ENCODE results near the gene RAB40C. TPM values are rescaled to one million over a fixed set of nuclear protein-coding genes. Genes with fewer than 3 reads are reported as not detected.
A peak's percentile ranks its signal among the peaks of the same experiment; 100 is the strongest.

Gene RAB40C
- total RNA-seq, 1 experiment from 2014 or later = 30.7 TPM

DNA sequence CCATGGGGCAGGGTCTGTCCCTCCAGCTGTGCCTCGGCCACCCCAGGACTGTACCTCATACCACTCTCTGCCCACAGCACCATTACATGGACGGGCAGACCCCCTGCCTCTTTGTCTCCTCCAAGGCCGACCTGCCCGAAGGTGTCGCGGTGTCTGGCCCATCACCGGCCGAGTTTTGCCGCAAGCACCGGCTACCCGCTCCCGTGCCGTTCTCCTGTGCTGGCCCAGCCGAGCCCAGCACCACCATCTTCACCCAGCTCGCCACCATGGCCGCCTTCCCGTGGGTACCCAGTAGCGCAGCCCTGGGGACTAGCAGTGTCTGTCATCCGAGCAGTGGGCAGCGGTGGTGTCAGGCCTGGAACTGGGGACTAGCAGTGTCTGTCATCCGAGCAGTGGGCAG lies 83.0 kb downstream of the RAB40C start:
- ATAC-seq (no peak), DNase-seq (ENCODE audit: low read depth, low spot score) (no peak)
- no TSS peak for BruUV-seq (replicated peaks)
- intact Hi-C loops (cut with micrococcal nuclease; ENCODE audit: unreplicated experiment) (no loop called here), in situ Hi-C loops (cut with HindIII; ENCODE audit: low pct_unique_long_range_greater_than_20kb, low sequenced_read_pairs) (no loop called here)
- no peaks in the 10 kb centered on the region for H3K27me3 ChIP-seq (ENCODE audit: control insufficient read depth, insufficient read depth, low read length)
- H3K4me1 ChIP-seq (ENCODE audit: control insufficient read depth, insufficient read depth, low read length) = peaks cover 28% of the 10 kb centered on the region
- H3K36me3 ChIP-seq (ENCODE audit: control insufficient read depth, insufficient read depth, low read length) = peaks cover 3% of the 10 kb centered on the region; the same call in 1 of the 2 replicates
- H3K27ac ChIP-seq (ENCODE audit: low read length) = no peak overlapping the region
- H3K9me3 ChIP-seq (ENCODE audit: control insufficient read depth, insufficient read depth, low read depth, low read length) = no peaks in the 10 kb centered on the region
- TF ChIP-seq POLR2AphosphoS5 (IDR thresholded peaks at IDR 0.05; ENCODE audit: low read depth, low read length) = no peak
- TF ChIP-seq, protein P1, sequence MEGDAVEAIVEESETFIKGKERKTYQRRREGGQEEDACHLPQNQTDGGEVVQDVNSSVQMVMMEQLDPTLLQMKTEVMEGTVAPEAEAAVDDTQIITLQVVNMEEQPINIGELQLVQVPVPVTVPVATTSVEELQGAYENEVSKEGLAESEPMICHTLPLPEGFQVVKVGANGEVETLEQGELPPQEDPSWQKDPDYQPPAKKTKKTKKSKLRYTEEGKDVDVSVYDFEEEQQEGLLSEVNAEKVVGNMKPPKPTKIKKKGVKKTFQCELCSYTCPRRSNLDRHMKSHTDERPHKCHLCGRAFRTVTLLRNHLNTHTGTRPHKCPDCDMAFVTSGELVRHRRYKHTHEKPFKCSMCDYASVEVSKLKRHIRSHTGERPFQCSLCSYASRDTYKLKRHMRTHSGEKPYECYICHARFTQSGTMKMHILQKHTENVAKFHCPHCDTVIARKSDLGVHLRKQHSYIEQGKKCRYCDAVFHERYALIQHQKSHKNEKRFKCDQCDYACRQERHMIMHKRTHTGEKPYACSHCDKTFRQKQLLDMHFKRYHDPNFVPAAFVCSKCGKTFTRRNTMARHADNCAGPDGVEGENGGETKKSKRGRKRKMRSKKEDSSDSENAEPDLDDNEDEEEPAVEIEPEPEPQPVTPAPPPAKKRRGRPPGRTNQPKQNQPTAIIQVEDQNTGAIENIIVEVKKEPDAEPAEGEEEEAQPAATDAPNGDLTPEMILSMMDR (IDR thresholded peaks at IDR 0.05) = no peak
- no peak for TF ChIP-seq TCF7L2 (IDR thresholded peaks at IDR 0.05; ENCODE audit: low read depth, low read length)
- no peak for TF ChIP-seq SIN3A (IDR thresholded peaks at IDR 0.05; ENCODE audit: borderline replicate concordance, insufficient read depth, low read depth, low read length)
- TF ChIP-seq REST (IDR thresholded peaks at IDR 0.05; ENCODE audit: insufficient read depth in 1 of 2, low read depth in 2 of 2, low read length in 1 of 2) = no peak
- ChIA-PET POLR2A (no interaction called here), CTCF (no interaction called here)
- H3K4me3 ChIP-seq (ENCODE audit: low read depth in 2 of 2, low read length in 2 of 2) = no peak overlapping the region

- POLR2A ChIA-PET = no interaction called here
- Histone ChIP-seq H3K4me1 (ENCODE audit: control insufficient read depth, insufficient read depth, low read length) (peaks cover 28% of the 10 kb centered on the region), H3K27ac (ENCODE audit: low read length) (no peak overlapping the region), H3K4me3 (ENCODE audit: low read depth in 2 of 2, low read length in 2 of 2) (no peak overlapping the region), H3K27me3 (ENCODE audit: control insufficient read depth, insufficient read depth, low read length) (no peaks in the 10 kb centered on the region), H3K36me3 (ENCODE audit: control insufficient read depth, insufficient read depth, low read length) (peaks cover 3% of the 10 kb centered on the region; the same call in 1 of the 2 replicates), H3K9me3 (ENCODE audit: control insufficient read depth, insufficient read depth, low read depth, low read length) (no peaks in the 10 kb centered on the region)
- intact Hi-C loops (cut with micrococcal nuclease; ENCODE audit: unreplicated experiment) = no loop called here
- DNase-seq (ENCODE audit: low read depth, low spot score) = no peak
- TSS peak; percentile 50 for BruUV-seq (replicated peaks)
- CTCF ChIA-PET = no interaction called here
- ATAC-seq = no peak
- in situ Hi-C loops (cut with HindIII; ENCODE audit: low pct_unique_long_range_greater_than_20kb, low sequenced_read_pairs) = no loop called here
- TF ChIP-seq REST (IDR thresholded peaks at IDR 0.05; ENCODE audit: insufficient read depth in 1 of 2, low read depth in 2 of 2, low read length in 1 of 2) (no peak), POLR2AphosphoS5 (IDR thresholded peaks at IDR 0.05; ENCODE audit: low read depth, low read length) (no peak), SIN3A (IDR thresholded peaks at IDR 0.05; ENCODE audit: borderline replicate concordance, insufficient read depth, low read depth, low read length) (no peak), TCF7L2 (IDR thresholded peaks at IDR 0.05; ENCODE audit: low read depth, low read length) (no peak)
- TF ChIP-seq, protein P1 (IDR thresholded peaks at IDR 0.05) = no peak
These were observed 83.6 kb downstream of the RAB40C start for GRCh38 chr16:673399-673991.
